Fibroblast of lung (primary cell): ENCODE results near the gene DEPP1.

Source experiments
- CTCF ChIP-seq, 2 donors: IDR thresholded peaks in 1 of 2; conservative IDR thresholded peaks in 1 of 2; 1 replicate in 1 of 2; 2 replicates in 1 of 2; pipeline ENCODE4 v1.5.1; 2011 to 2012; ENCODE audit warnings: low read length in 2 of 2, control low read depth in 1 of 2, inconsistent platforms in 1 of 2, low read depth in 1 of 2, mild to moderate bottlenecking in 1 of 2
- EZH2 ChIP-seq: IDR thresholded peaks from 2 replicates; pipeline ENCODE4 v1.5.1; 2012; ENCODE audit warnings: low read length, control low read depth, mild to moderate bottlenecking; ENCODE audit errors: missing control alignments

- no peak for TF ChIP-seq CTCF (conservative IDR thresholded peaks at IDR 0.05 in 1 of 2, IDR thresholded peaks at IDR 0.05 in 1 of 2; ENCODE audit: low read depth in 1 of 2, low read length in 2 of 2)
- TF ChIP-seq EZH2: no peak
Measured at GRCh38 chr10:44937196-44938005, 41.2 kb downstream of the DEPP1 start.
